K562 (cell line): ENCODE results near the gene SRRT. TPM values are rescaled to one million over a fixed set of nuclear protein-coding genes. Genes with fewer than 3 reads are reported as not detected.

Experiments used
- ATF7 ChIP-seq: fragments of 450-650 bp; IDR thresholded peaks from 2 replicates; pipeline ENCODE4 v1.7.1; 2014; ENCODE audit warnings: mild to moderate bottlenecking, moderate library complexity
- BRF1 ChIP-seq: IDR thresholded peaks from 3 replicates; pipeline ENCODE4 v1.6.1; 2011; ENCODE audit warnings: borderline replicate concordance, mild to moderate bottlenecking; ENCODE audit not compliant: insufficient read length; ENCODE audit errors: extremely low read depth
- CHD4 ChIP-seq: fragments of 200-600 bp; sonication (generic); IDR thresholded peaks from 3 replicates; pipeline ENCODE4 v1.6.1; 2012; ENCODE audit warnings: low read depth, mild to moderate bottlenecking, mixed read lengths, low read length, inconsistent platforms; ENCODE audit not compliant: insufficient read depth, insufficient replicate concordance, poor library complexity, severe bottlenecking
- E2F1 ChIP-seq: sonication (generic); formaldehyde crosslinking; IDR thresholded peaks from 2 replicates; pipeline ENCODE4 v1.8.1; 2023; ENCODE audit warnings: mild to moderate bottlenecking, missing genetic modification reagents, moderate library complexity
- ETS2 ChIP-seq: IDR thresholded peaks from 2 replicates; pipeline ENCODE4 v1.6.1; 2016; ENCODE audit warnings: borderline replicate concordance, missing genetic modification characterization, mild to moderate bottlenecking, moderate library complexity, missing compliant biosample characterization; ENCODE audit not compliant: poor library complexity, severe bottlenecking
- EWSR1 ChIP-seq: fragments of 450-650 bp; IDR thresholded peaks from 2 replicates; pipeline ENCODE4 v1.6.1; 2018; ENCODE audit warnings: borderline replicate concordance, mild to moderate bottlenecking, low read depth, moderate library complexity; ENCODE audit not compliant: partially characterized antibody
- FOXA3 ChIP-seq, 2 experiments: fragments of 450-650 bp in 1 of 2; sonication (generic) in 1 of 2; formaldehyde crosslinking; IDR thresholded peaks in 1 of 2; conservative IDR thresholded peaks in 1 of 2; 2 replicates each; pipeline versions ENCODE4 v1.4.0 to v1.8.0; 2020 to 2022; ENCODE audit warnings: mild to moderate bottlenecking in 2 of 2, missing genetic modification reagents in 1 of 2
- FOXM1 ChIP-seq, 2 experiments: fragments of 450-650 bp in 1 of 2; sonication (generic) in 1 of 2; formaldehyde crosslinking in 1 of 2; IDR thresholded peaks; 2 replicates each; pipeline versions ENCODE4 v1.6.1 to v1.9.0; 2017 to 2022; ENCODE audit warnings: low read depth in 2 of 2, mild to moderate bottlenecking in 2 of 2, missing genetic modification reagents in 1 of 2, moderate library complexity in 1 of 2
- HDAC3 ChIP-seq: fragments of 450-650 bp; IDR thresholded peaks from 2 replicates; pipeline ENCODE4 v1.6.1; 2018; ENCODE audit warnings: borderline replicate concordance, mild to moderate bottlenecking, moderate library complexity; ENCODE audit not compliant: partially characterized antibody
- JUND ChIP-seq, 2 experiments: IDR thresholded peaks; 2 replicates in 1 of 2; 3 replicates in 1 of 2; pipeline ENCODE4 v1.6.1; 2011; ENCODE audit warnings: borderline replicate concordance in 2 of 2, low read depth in 2 of 2, low read length in 2 of 2, improper control_type of control experiment in 1 of 2, missing biosample characterization in 1 of 2, missing genetic modification characterization in 1 of 2, missing genetic modification reagents in 1 of 2
- NR1H2 ChIP-seq: sonication (generic); formaldehyde crosslinking; IDR thresholded peaks from 2 replicates; pipeline ENCODE4 v1.4.0; 2020; ENCODE audit warnings: mild to moderate bottlenecking, missing genetic modification reagents
- NR2C1 ChIP-seq, 2 experiments: fragments of 450-650 bp; IDR thresholded peaks; 2 replicates each; pipeline ENCODE4 v1.6.1; 2017; ENCODE audit warnings: mild to moderate bottlenecking in 2 of 2, antibody characterized with exemption in 1 of 2, inconsistent platforms in 1 of 2, missing compliant biosample characterization in 1 of 2, missing genetic modification characterization in 1 of 2
- ZBTB17 ChIP-seq: fragments of 450-650 bp; formaldehyde crosslinking; IDR thresholded peaks from 2 replicates; pipeline ENCODE4 v1.4.0; 2020; ENCODE audit warnings: mild to moderate bottlenecking
- ZBTB26 ChIP-seq: fragments of 450-650 bp; formaldehyde crosslinking; IDR thresholded peaks from 2 replicates; pipeline ENCODE4 v1.4.0; 2022; ENCODE audit warnings: missing genetic modification characterization
- ZBTB33 ChIP-seq: sonication (generic); formaldehyde crosslinking; IDR thresholded peaks from 2 replicates; pipeline ENCODE4 v1.8.1; 2023; ENCODE audit warnings: mild to moderate bottlenecking, missing genetic modification reagents
- ZNF24 ChIP-seq: fragments of 450-650 bp; IDR thresholded peaks from 2 replicates; pipeline ENCODE4 v1.6.1; 2016
- ZNF311 ChIP-seq: fragments of 250-450 bp; sonication (Bioruptor Pico); IDR thresholded peaks from 2 replicates; pipeline ENCODE4 v1.4.0; 2020; ENCODE audit warnings: mild to moderate bottlenecking, moderate library complexity
- ZNF511 ChIP-seq: sonication (generic); formaldehyde crosslinking; IDR thresholded peaks from 2 replicates; pipeline ENCODE4 v1.8.0; 2022; ENCODE audit warnings: mild to moderate bottlenecking, missing genetic modification reagents
- polyA plus RNA-seq, 8 experiments: library from polyadenylated mRNA; depleted of rRNA in 4 of 8; stranded (reverse) in 5 of 8; unstranded in 3 of 8; fragments of >200 nt; fragmentation: Nextera tagmentation in 2 of 8; fragmentation: Illumina TruSeq in 1 of 8; extraction: Ambion mirVana in 2 of 8; extraction: Trizol in 1 of 8; gene quantifications; 2 replicates each; pipeline versions ENCODE4 v1.2.1 to v1.2.3, GENCODE V29; 2011 to 2014; ENCODE audit warnings: inconsistent platforms in 1 of 8, missing spikeins in 1 of 8
- total RNA-seq, 7 experiments: library from RNA; depleted of rRNA in 6 of 7; stranded (reverse); fragments of >200 nt in 6 of 7; fragmentation: Illumina TruSeq in 2 of 7; extraction: Trizol in 2 of 7; gene quantifications; 2 replicates each; pipeline versions ENCODE4 v1.2.1 to v1.2.3, GENCODE V29; 2011 to 2021; ENCODE audit warnings: low replicate concordance in 1 of 7

Gene SRRT
- total and polyA plus RNA-seq, 9 of the 15 experiments (the other 6 are each of a cell fraction or from before 2014, with no cell fraction given), result 10.3 to 263 (median 84.4) TPM

GRCh38 chr7:100888988-100889750 lies 14.3 kb downstream of the SRRT start, which contains the start of gene UFSP1 (continued):
- TF ChIP-seq ZBTB17 (CRISPR knock-in tag) (peak; percentile 32; the same call in 1 of the 2 replicates), ZBTB33 (CRISPR knock-in tag) (peak; percentile 57; the same call in 1 of the 2 replicates), ZBTB26 (CRISPR knock-in tag) (0 out of 2 replicates have a peak, but pooled peaks have one; percentile 38), ZNF511 (CRISPR knock-in tag) (peak; percentile 43; the same call in 1 of the 2 replicates), BRF1 (no peak), E2F1 (CRISPR knock-in tag) (peak; percentile 95), NR2C1 (IDR thresholded peaks at IDR 0.05) (no peak), NR2C1 (tag; IDR thresholded peaks at IDR 0.05) (no peak), NR1H2 (CRISPR knock-in tag) (no peak), FOXA3 (CRISPR knock-in tag; conservative IDR thresholded peaks at IDR 0.05 in 1 of 2, IDR thresholded peaks at IDR 0.05 in 1 of 2) (no peak), EWSR1 (no peak), HDAC3 (no peak), ZNF311 (CRISPR knock-in tag) (no peak), CHD4 (no peak), ETS2 (no peak), JUND (IDR thresholded peaks at IDR 0.05; ENCODE audit: borderline replicate concordance, low read depth, low read length) (0 out of 2 replicates have a peak, but pooled peaks have one; percentile 4), JUND (tag; IDR thresholded peaks at IDR 0.05; ENCODE audit: borderline replicate concordance, low read depth, low read length) (no peak), FOXM1 (IDR thresholded peaks at IDR 0.05; ENCODE audit: low read depth) (no peak), FOXM1 (CRISPR knock-in tag; IDR thresholded peaks at IDR 0.05; ENCODE audit: low read depth) (peak; percentile 95), ZNF24 (no peak), ATF7 (peak; percentile 44; the same call in 1 of the 2 replicates)
